ENCODE measurements around the gene CEP128. TPM values are rescaled to one million over a fixed set of nuclear protein-coding genes. Genes with fewer than 3 reads are reported as not detected.
A peak's percentile ranks its signal among the peaks of the same experiment; 100 is the strongest.

The CEP128 gene
- total and polyA plus RNA-seq, 7 donors, result 0.79 to 2.3 (median 1.8) TPM

DNA sequence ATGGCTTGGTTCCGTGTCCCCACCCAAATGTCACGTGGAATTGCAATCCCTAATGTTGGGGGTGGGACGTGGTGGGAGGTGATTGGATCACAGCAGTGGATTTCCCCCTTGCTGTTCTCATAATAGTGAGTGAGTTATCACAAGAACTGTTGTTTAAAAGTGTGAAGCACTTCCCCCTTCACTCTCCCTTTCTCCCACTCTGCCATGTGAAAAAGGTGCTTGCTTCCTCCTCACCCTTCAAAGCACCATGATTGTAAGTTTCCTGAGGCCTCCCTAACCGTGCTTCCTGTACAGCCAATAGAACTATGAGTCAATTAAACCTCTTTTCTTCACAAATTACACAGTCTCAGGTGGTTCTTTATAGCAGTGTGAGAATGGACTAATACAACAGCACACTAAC, 5.3 kb upstream of the CEP128 start:
- DNase-seq (no peak), ATAC-seq (no peak)
- Histone ChIP-seq H3K27me3 (ENCODE audit: insufficient read depth in 3 of 3, low read length in 2 of 3) (no peaks in the 10 kb centered on the region), H3K4me3 (no peak overlapping the region), H3K36me3 (ENCODE audit: insufficient read depth in 1 of 2, low read depth in 1 of 2) (no peaks in the 10 kb centered on the region), H3K4me1 (peaks cover 4% of the 10 kb centered on the region), H3K9me3 (no peaks in the 10 kb centered on the region), H3K27ac (no peak overlapping the region)
- 69 to 71% (median 69%) methylated on average over 4 of the region's 4 CpGs for WGBS, 3 donors
- TF ChIP-seq, protein P1, sequence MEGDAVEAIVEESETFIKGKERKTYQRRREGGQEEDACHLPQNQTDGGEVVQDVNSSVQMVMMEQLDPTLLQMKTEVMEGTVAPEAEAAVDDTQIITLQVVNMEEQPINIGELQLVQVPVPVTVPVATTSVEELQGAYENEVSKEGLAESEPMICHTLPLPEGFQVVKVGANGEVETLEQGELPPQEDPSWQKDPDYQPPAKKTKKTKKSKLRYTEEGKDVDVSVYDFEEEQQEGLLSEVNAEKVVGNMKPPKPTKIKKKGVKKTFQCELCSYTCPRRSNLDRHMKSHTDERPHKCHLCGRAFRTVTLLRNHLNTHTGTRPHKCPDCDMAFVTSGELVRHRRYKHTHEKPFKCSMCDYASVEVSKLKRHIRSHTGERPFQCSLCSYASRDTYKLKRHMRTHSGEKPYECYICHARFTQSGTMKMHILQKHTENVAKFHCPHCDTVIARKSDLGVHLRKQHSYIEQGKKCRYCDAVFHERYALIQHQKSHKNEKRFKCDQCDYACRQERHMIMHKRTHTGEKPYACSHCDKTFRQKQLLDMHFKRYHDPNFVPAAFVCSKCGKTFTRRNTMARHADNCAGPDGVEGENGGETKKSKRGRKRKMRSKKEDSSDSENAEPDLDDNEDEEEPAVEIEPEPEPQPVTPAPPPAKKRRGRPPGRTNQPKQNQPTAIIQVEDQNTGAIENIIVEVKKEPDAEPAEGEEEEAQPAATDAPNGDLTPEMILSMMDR (IDR thresholded peaks at IDR 0.05), result no peak
- intact Hi-C loops (cut with DNase I), result no loop called here

- DNase-seq (no peak), ATAC-seq (no peak)
- Histone ChIP-seq H3K4me3 (no peak overlapping the region), H3K4me1 (peaks cover 5% of the 10 kb centered on the region), H3K9me3 (no peaks in the 10 kb centered on the region), H3K36me3 (ENCODE audit: insufficient read depth in 1 of 2, low read depth in 1 of 2) (no peaks in the 10 kb centered on the region), H3K27ac (no peak overlapping the region), H3K27me3 (ENCODE audit: insufficient read depth in 3 of 3, low read length in 2 of 3) (no peaks in the 10 kb centered on the region)
- intact Hi-C loops (cut with DNase I), result no loop called here
- WGBS, 3 donors, result 80 to 90% (median 89%) methylated on average over 1 of the region's 1 CpG
- TF ChIP-seq, protein P1 (IDR thresholded peaks at IDR 0.05), result no peak
These were observed 4.6 kb upstream of the CEP128 start for GRCh38 chr14:80946187-80946586.

DNA sequence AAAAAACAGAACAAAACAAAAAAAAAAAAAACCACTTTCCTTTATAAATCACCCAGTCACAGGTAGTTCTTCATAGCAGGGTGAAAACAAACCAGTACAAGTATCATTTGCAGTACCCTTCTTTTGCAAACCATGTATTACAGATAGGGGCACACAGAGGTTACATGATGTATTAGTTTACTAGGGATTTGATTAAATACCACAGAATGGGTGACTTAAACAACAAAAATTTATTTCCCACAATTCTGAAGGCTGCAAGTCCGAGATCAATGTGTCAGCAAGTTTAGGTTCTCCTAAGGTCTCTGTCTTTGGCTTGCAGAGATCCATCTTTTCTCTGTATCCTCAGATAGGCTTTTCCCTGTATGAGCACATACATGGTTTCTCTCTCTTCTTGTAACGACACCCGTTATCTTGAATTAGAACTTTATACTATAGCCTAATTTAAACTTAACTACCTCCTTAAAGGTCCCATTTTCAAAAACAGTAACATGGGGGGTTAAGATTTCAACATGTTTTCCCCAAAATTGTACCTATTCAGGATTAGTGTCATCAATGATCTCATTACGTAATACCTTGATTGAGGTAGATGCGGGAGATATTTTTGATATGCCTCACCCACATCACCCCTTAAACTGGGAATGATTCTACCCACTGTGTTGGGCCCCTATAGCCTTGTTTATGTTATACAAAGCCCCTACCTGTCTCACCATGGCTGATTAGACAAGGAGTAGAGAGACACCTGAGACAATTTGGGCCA, 3.5 kb upstream of the CEP128 start:
- H3K9me3 ChIP-seq, result no peaks in the 10 kb centered on the region
- WGBS, 3 donors, result 87 to 91% (median 89%) methylated on average over 5 of the region's 5 CpGs
- H3K36me3 ChIP-seq (ENCODE audit: insufficient read depth in 1 of 2, low read depth in 1 of 2), result no peaks in the 10 kb centered on the region
- DNase-seq (no peak), ATAC-seq (no peak)
- H3K27ac ChIP-seq, result no peak overlapping the region
- TF ChIP-seq, protein P1 (IDR thresholded peaks at IDR 0.05), result no peak
- H3K4me1 ChIP-seq, result peaks cover 10% of the 10 kb centered on the region
- intact Hi-C loops (cut with DNase I), result no loop called here
- no peak overlapping the region for H3K4me3 ChIP-seq
- H3K27me3 ChIP-seq (ENCODE audit: insufficient read depth in 3 of 3, low read length in 2 of 3), result no peaks in the 10 kb centered on the region

- Histone ChIP-seq H3K27ac (peak overlapping the region; percentile 64), H3K27me3 (ENCODE audit: insufficient read depth in 3 of 3, low read length in 2 of 3) (no peaks in the 10 kb centered on the region), H3K4me3 (peak overlapping the region; percentile 82), H3K4me1 (peaks cover 10% of the 10 kb centered on the region), H3K9me3 (no peaks in the 10 kb centered on the region), H3K36me3 (ENCODE audit: insufficient read depth in 1 of 2, low read depth in 1 of 2) (no peaks in the 10 kb centered on the region)
- TF ChIP-seq, protein P1 (IDR thresholded peaks at IDR 0.05), result no peak
- DNase-seq (no peak), ATAC-seq (peak in 2 of 4 donors; percentile 31 to 49)
- intact Hi-C loops (cut with DNase I), result no loop called here
- WGBS, 3 donors, result 20 to 41% (median 26%) methylated on average over 5 of the region's 5 CpGs
These were observed 658 bp upstream of the CEP128 start for GRCh38 chr14:80942191-80942600.

- no peaks in the 10 kb centered on the region for H3K27me3 ChIP-seq (ENCODE audit: insufficient read depth in 3 of 3, low read length in 2 of 3)
- no peak for DNase-seq
- TF ChIP-seq, protein P1 (IDR thresholded peaks at IDR 0.05), result no peak
- no peak overlapping the region for H3K4me3 ChIP-seq
- WGBS, 3 donors, result 75 to 88% (median 80%) methylated on average over 1 of the region's 1 CpG
- H3K4me1 ChIP-seq, result peaks cover 10% of the 10 kb centered on the region
- no peak for ATAC-seq
- no peaks in the 10 kb centered on the region for H3K9me3 ChIP-seq
- H3K27ac ChIP-seq, result no peak overlapping the region
- intact Hi-C loops (cut with DNase I), result no loop called here
- no peaks in the 10 kb centered on the region for H3K36me3 ChIP-seq (ENCODE audit: insufficient read depth in 1 of 2, low read depth in 1 of 2)
These were observed 1.4 kb downstream of the CEP128 start for GRCh38 chr14:80940146-80940545.

Data from psoas muscle (tissue), 8 donors.